Astrocyte (in vitro differentiated cells and primary cell): ENCODE data around the gene NES. TPM values are rescaled to one million over a fixed set of nuclear protein-coding genes. Genes with fewer than 3 reads are reported as not detected.

Experiments used
- DNase-seq: peaks from one replicate; pipeline ENCODE4 v3.0.0-alpha.2; 2010; ENCODE audit warnings: low read depth
- FAIRE-seq: peaks from 2 replicates; lab custom pipeline; 2011; peaks lifted over from hg19 to GRCh38; lab: Jason Lieb, UNC
- H2AFZ ChIP-seq: 2 replicates; pipeline ENCODE4 v1.6.0; 2012; ENCODE audit warnings: low read depth, low read length, inconsistent platforms
- H3K27ac ChIP-seq: 2 replicates; pipeline ENCODE4 v1.5.1; 2011; ENCODE audit warnings: low read depth, low read length, inconsistent platforms
- H3K27me3 ChIP-seq: 2 replicates; pipeline ENCODE4 v1.6.0; 2011; ENCODE audit warnings: low read length, inconsistent platforms; ENCODE audit not compliant: insufficient read depth
- H3K36me3 ChIP-seq: 2 replicates; pipeline ENCODE4 v1.5.1; 2011; ENCODE audit warnings: low read length, inconsistent platforms; ENCODE audit not compliant: insufficient read depth
- H3K4me1 ChIP-seq: 2 replicates; pipeline ENCODE4 v1.5.1; 2011; ENCODE audit warnings: low read length, inconsistent platforms; ENCODE audit not compliant: insufficient read depth
- H3K4me2 ChIP-seq: 2 replicates; pipeline ENCODE4 v1.6.0; 2012; ENCODE audit warnings: low read length, inconsistent platforms
- H3K4me3 ChIP-seq: 2 replicates; pipeline ENCODE4 v1.5.1; 2011; ENCODE audit warnings: low read depth, mild to moderate bottlenecking, low read length, inconsistent platforms; ENCODE audit not compliant: insufficient read depth
- H3K79me2 ChIP-seq: 2 replicates; pipeline ENCODE4 v1.6.0; 2012; ENCODE audit warnings: mild to moderate bottlenecking, low read length, inconsistent platforms; ENCODE audit not compliant: insufficient read depth
- H3K9ac ChIP-seq: 2 replicates; pipeline ENCODE4 v1.6.0; 2012; ENCODE audit warnings: mild to moderate bottlenecking, low read length, inconsistent platforms
- H3K9me3 ChIP-seq: 2 replicates; pipeline ENCODE4 v1.5.1; 2012; ENCODE audit warnings: low read depth, mild to moderate bottlenecking, low read length, inconsistent platforms; ENCODE audit not compliant: insufficient read depth
- H4K20me1 ChIP-seq: 2 replicates; pipeline ENCODE4 v1.6.0; 2012; ENCODE audit warnings: low read length, inconsistent platforms; ENCODE audit not compliant: insufficient read depth
- H3K27ac Mint-ChIP-seq: one replicate; pipeline ENCODE4 v1.8.0; 2021; ENCODE audit warnings: mild to moderate bottlenecking, mixed read lengths; ENCODE audit not compliant: unreplicated experiment
- H3K27me3 Mint-ChIP-seq: one replicate; pipeline ENCODE4 v1.8.0; 2021; ENCODE audit warnings: low read depth, mixed read lengths; ENCODE audit not compliant: unreplicated experiment
- H3K36me3 Mint-ChIP-seq: one replicate; pipeline ENCODE4 v1.8.0; 2021; ENCODE audit warnings: low read depth, mixed read lengths; ENCODE audit not compliant: unreplicated experiment
- H3K4me1 Mint-ChIP-seq: one replicate; pipeline ENCODE4 v1.8.0; 2021; ENCODE audit warnings: low read depth, mixed read lengths; ENCODE audit not compliant: unreplicated experiment
- H3K4me3 Mint-ChIP-seq: one replicate; pipeline ENCODE4 v1.8.0; 2021; ENCODE audit warnings: mild to moderate bottlenecking, moderate library complexity, mixed read lengths; ENCODE audit not compliant: unreplicated experiment
- H3K9me3 Mint-ChIP-seq: one replicate; pipeline ENCODE4 v1.8.0; 2021; ENCODE audit warnings: mild to moderate bottlenecking, mixed read lengths; ENCODE audit not compliant: unreplicated experiment
- CTCF ChIP-seq: IDR thresholded peaks from 2 replicates; pipeline ENCODE4 v1.5.1; 2011; ENCODE audit warnings: low read depth, mild to moderate bottlenecking, inconsistent platforms, low read length, moderate library complexity; ENCODE audit not compliant: insufficient read depth
- EZH2 ChIP-seq: IDR thresholded peaks from 2 replicates; pipeline ENCODE4 v1.6.1; 2012; ENCODE audit warnings: mild to moderate bottlenecking, low read length, inconsistent platforms; ENCODE audit not compliant: insufficient read depth
- total RNA-seq: library from RNA; stranded (reverse); gene quantifications from 2 replicates; pipeline ENCODE4 v1.2.1, GENCODE V29; 2021

Gene NES
- total RNA-seq, 1 donor from 2014 or later: 310 TPM

GRCh38 chr1:156706657-156707416 lies 29.6 kb upstream of the NES start:
- TF ChIP-seq EZH2 (no peak), CTCF (no peak)
- no peaks in the 10 kb centered on the region for H3K27me3 Mint-ChIP-seq
- peaks cover 74% of the 10 kb centered on the region for H3K4me1 ChIP-seq
- peaks cover 3% of the 10 kb centered on the region for H3K27me3 ChIP-seq
- H3K36me3 Mint-ChIP-seq: peaks cover 2% of the 10 kb centered on the region
- H4K20me1 ChIP-seq: no peaks in the 10 kb centered on the region
- H3K4me2 ChIP-seq: peak overlapping the region; percentile 90
- no peaks in the 10 kb centered on the region for H3K36me3 ChIP-seq
- FAIRE-seq (no peak), DNase-seq (no peak)
- H3K9me3 Mint-ChIP-seq: no peaks in the 10 kb centered on the region
- H2AFZ ChIP-seq: peak overlapping the region; percentile 58
- peak overlapping the region; percentile 39 for H3K4me3 ChIP-seq
- peak overlapping the region; percentile 88 for H3K4me3 Mint-ChIP-seq
- H3K4me1 Mint-ChIP-seq: peaks cover 44% of the 10 kb centered on the region
- H3K27ac Mint-ChIP-seq: peak overlapping the region; percentile 97
- peak overlapping the region; percentile 66 for H3K9ac ChIP-seq
- no peaks in the 10 kb centered on the region for H3K9me3 ChIP-seq
- no peaks in the 10 kb centered on the region for H3K79me2 ChIP-seq
- H3K27ac ChIP-seq: no peak overlapping the region

- Histone ChIP-seq H3K27me3 (peaks cover 3% of the 10 kb centered on the region), H2AFZ (peak overlapping the region; percentile 58), H3K36me3 (no peaks in the 10 kb centered on the region), H3K9ac (peak overlapping the region; percentile 66), H3K4me1 (peaks cover 71% of the 10 kb centered on the region), H3K9me3 (no peaks in the 10 kb centered on the region), H4K20me1 (no peaks in the 10 kb centered on the region), H3K4me3 (peak overlapping the region; percentile 39), H3K79me2 (no peaks in the 10 kb centered on the region), H3K4me2 (peak overlapping the region; percentile 90), H3K27ac (no peak overlapping the region)
- Mint-ChIP-seq H3K4me3 (peak overlapping the region; percentile 88), H3K36me3 (peaks cover 3% of the 10 kb centered on the region), H3K9me3 (no peaks in the 10 kb centered on the region), H3K4me1 (peaks cover 44% of the 10 kb centered on the region), H3K27me3 (no peaks in the 10 kb centered on the region), H3K27ac (peak overlapping the region; percentile 93)
- no peak for DNase-seq
- FAIRE-seq: no peak
- TF ChIP-seq CTCF: peak; percentile 50
- TF ChIP-seq EZH2: no peak
Measured at GRCh38 chr1:156705918-156706656, 28.9 kb upstream of the NES start.
